Skeletal muscle tissue (tissue), 4 donors: ENCODE measurements around the gene SLX4IP. TPM values are rescaled to one million over a fixed set of nuclear protein-coding genes. Genes with fewer than 3 reads are reported as not detected.

ENCODE experiments used
- H3K27ac ChIP-seq: one replicate; pipeline ENCODE4 v1.7.0; 2013; ENCODE audit warnings: mild to moderate bottlenecking, low read depth, low read length, inconsistent platforms
- H3K27me3 ChIP-seq, 3 donors: one replicate each; pipeline ENCODE4 v1.7.0; 2013; ENCODE audit warnings: low read length in 3 of 3; ENCODE audit not compliant: control insufficient read depth in 3 of 3, insufficient read depth in 3 of 3
- H3K36me3 ChIP-seq, 3 donors: one replicate each; pipeline ENCODE4 v1.7.0; 2013; ENCODE audit warnings: low read length in 3 of 3; ENCODE audit not compliant: control insufficient read depth in 3 of 3, insufficient read depth in 3 of 3
- H3K4me1 ChIP-seq, 3 donors: one replicate each; pipeline ENCODE4 v1.7.0; 2013; ENCODE audit warnings: low read length in 3 of 3, mild to moderate bottlenecking in 3 of 3; ENCODE audit not compliant: control insufficient read depth in 3 of 3, insufficient read depth in 3 of 3
- H3K4me3 ChIP-seq, 3 donors: one replicate each; pipeline ENCODE4 v1.7.0; 2013; ENCODE audit warnings: low read length in 3 of 3
- H3K9ac ChIP-seq, 3 donors: one replicate each; pipeline ENCODE4 v1.7.0; 2013; ENCODE audit warnings: low read length in 3 of 3, mild to moderate bottlenecking in 3 of 3, moderate library complexity in 2 of 3, low read depth in 1 of 3
- H3K9me3 ChIP-seq, 3 donors: one replicate each; pipeline ENCODE4 v1.7.0; 2013; ENCODE audit warnings: low read length in 3 of 3; ENCODE audit not compliant: control insufficient read depth in 3 of 3
- total RNA-seq: library from RNA; depleted of rRNA; stranded (reverse); fragments of >200 nt; gene quantifications from one replicate; pipeline ENCODE4 v1.2.3, GENCODE V29; 2014
- donor health status: Osteomylitis.

Gene SLX4IP
- total RNA-seq, 1 donor from 2014 or later, result 4.2 TPM

GRCh38 chr20:10438217-10438616 lies 3.1 kb downstream of the SLX4IP start:
- H3K9me3 ChIP-seq, result no peaks in the 10 kb centered on the region
- H3K27me3 ChIP-seq, result no peaks in the 10 kb centered on the region
- no peak overlapping the region for H3K9ac ChIP-seq
- no peaks in the 10 kb centered on the region for H3K36me3 ChIP-seq
- peaks cover 2 to 10% (median 5%) of the 10 kb centered on the region in 3 donors for H3K4me1 ChIP-seq
- H3K27ac ChIP-seq, result no peak overlapping the region
- H3K4me3 ChIP-seq, result no peak overlapping the region

GRCh38 chr20:10443936-10444335 lies 8.8 kb downstream of the SLX4IP start:
- H3K9ac ChIP-seq, result no peak overlapping the region
- H3K9me3 ChIP-seq, result no peaks in the 10 kb centered on the region
- H3K4me1 ChIP-seq, result no peaks in the 10 kb centered on the region
- no peak overlapping the region for H3K4me3 ChIP-seq
- H3K27ac ChIP-seq, result no peak overlapping the region
- no peaks in the 10 kb centered on the region for H3K27me3 ChIP-seq
- H3K36me3 ChIP-seq, result no peaks in the 10 kb centered on the region

DNA sequence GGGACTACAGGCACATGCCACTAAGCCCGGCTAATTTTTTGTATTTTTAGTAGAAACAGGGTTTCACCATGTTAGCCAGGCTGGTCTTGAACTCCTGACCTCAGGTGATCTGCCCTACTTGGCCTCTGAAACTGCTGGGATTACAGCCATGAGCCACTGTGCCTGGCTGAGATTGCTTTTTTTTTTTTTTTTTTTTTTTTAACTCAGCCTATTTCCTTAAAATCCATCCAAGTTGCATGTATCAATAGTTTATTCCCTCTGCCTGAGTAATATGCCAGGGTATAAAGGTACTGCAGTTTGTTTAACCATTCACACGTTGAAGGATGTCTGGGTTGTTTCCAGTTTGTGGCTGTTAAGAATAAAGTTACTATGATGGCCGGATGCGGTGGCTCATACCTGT lies 10.7 kb downstream of the SLX4IP start:
- Histone ChIP-seq H3K9ac (no peak overlapping the region), H3K4me1 (no peaks in the 10 kb centered on the region), H3K27me3 (no peaks in the 10 kb centered on the region), H3K9me3 (no peaks in the 10 kb centered on the region), H3K4me3 (no peak overlapping the region), H3K27ac (no peak overlapping the region), H3K36me3 (no peaks in the 10 kb centered on the region)

DNA sequence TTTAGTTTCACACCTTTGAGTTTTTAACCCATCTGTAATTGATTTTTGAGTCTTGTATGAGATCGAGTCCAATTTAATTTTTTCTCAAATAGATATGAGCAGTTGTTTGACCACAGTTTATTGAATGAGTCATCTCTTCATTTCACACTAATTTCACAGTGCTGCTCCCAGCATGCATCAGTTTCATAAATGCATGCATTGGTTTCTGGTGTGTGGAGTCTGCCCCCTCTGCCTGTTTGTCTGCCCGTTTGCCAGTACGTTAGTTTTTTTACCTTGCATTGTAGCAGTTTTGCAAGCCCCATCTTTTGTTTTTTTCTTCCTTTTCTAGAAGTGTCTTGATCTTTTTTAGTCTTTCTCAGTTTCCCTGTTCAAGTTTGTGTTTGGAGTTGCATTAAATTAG lies 11.9 kb downstream of the SLX4IP start:
- H3K9me3 ChIP-seq, result no peaks in the 10 kb centered on the region
- no peaks in the 10 kb centered on the region for H3K27me3 ChIP-seq
- no peaks in the 10 kb centered on the region for H3K36me3 ChIP-seq
- no peak overlapping the region for H3K27ac ChIP-seq
- H3K4me1 ChIP-seq, result no peaks in the 10 kb centered on the region
- H3K4me3 ChIP-seq, result no peak overlapping the region
- no peak overlapping the region for H3K9ac ChIP-seq

DNA sequence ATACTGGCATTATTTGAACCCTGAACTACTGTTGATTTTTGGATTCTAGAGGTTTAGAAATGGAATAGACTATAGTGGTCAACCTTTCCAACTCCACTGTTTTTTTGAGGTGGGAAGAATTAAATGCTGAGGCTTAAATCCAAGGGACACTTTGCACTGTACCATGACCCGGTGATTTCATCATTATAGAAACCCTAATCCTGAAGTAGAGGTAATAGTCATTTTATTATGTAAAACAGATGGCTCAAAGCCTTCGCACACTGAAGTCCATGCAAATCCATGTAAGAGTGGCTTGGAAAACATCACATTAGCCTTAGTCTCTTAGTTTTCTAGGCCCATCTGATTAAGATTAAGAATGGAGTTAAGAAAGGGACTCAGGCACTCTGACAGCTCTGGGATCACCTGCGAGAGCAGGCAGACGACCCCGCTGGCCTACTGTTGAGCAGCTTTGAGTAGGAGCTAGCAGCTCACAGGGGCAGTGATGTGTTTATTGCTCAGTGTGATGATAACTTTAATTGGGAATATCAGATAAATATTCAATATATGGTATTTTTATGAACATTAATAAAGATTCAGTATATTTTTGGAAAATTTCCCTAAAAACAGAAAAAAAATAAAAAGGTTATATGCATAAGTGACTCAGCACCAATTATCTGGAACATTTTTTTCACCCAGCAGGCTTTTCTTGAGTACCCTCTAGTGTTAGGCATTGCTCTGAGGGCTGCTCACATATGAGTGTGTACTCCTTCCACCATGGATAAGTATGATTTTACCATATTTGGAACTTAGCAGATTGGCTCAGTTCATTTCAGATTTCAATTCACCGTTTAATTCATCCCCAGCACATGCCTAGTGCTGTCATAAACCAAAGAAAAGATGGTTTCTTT lies 13.4 kb downstream of the SLX4IP start:
- Histone ChIP-seq H3K27ac (no peak overlapping the region), H3K9me3 (no peaks in the 10 kb centered on the region), H3K4me3 (no peak overlapping the region), H3K4me1 (no peaks in the 10 kb centered on the region), H3K9ac (no peak overlapping the region), H3K36me3 (no peaks in the 10 kb centered on the region), H3K27me3 (no peaks in the 10 kb centered on the region)

DNA sequence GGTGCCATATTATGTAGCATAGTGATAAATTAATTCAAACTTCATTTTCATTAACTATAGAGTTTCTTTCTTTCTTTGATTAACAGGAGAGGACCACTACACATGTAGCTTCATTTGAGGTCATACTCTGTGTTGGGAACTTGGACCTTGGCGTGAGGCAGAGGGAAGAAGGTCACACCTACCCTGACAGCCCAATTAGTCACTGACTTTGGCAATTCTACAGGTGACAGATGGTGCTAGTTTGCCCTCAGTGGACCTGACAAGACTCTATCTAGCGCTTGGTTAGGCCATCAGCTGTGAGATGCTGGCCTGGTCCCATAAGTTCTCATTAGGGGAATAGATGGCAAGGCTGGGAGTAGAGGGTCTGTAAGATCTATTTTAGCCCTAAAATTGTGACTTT lies 14.2 kb downstream of the SLX4IP start:
- no peak overlapping the region for H3K9ac ChIP-seq
- H3K4me1 ChIP-seq, result no peaks in the 10 kb centered on the region
- no peaks in the 10 kb centered on the region for H3K36me3 ChIP-seq
- H3K27me3 ChIP-seq, result no peaks in the 10 kb centered on the region
- no peaks in the 10 kb centered on the region for H3K9me3 ChIP-seq
- no peak overlapping the region for H3K4me3 ChIP-seq
- H3K27ac ChIP-seq, result no peak overlapping the region

DNA sequence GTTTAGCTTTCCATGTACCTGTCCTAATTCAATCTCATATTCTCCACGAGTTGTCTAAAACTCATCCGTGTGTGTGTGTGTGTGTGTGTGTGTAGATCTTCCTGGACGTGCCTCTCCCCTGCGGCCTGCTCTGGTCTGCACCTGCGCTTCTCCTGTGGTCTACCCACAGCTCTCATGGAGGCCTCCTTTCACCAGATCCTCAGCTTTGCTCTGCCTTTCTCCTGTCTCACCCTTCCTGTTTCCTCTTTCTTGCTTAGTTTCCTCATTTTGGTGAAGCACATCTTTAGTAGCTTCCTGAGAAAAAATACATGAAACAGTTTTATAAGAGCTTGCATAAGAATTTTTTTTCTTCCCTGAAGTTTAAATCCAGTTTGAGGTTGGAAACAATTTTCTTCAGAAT lies 18.1 kb downstream of the SLX4IP start:
- H3K4me3 ChIP-seq, result no peak overlapping the region
- no peaks in the 10 kb centered on the region for H3K36me3 ChIP-seq
- H3K27me3 ChIP-seq, result no peaks in the 10 kb centered on the region
- H3K27ac ChIP-seq, result peak overlapping the region; percentile 9
- no peak overlapping the region for H3K9ac ChIP-seq
- no peaks in the 10 kb centered on the region for H3K4me1 ChIP-seq
- no peaks in the 10 kb centered on the region for H3K9me3 ChIP-seq

DNA sequence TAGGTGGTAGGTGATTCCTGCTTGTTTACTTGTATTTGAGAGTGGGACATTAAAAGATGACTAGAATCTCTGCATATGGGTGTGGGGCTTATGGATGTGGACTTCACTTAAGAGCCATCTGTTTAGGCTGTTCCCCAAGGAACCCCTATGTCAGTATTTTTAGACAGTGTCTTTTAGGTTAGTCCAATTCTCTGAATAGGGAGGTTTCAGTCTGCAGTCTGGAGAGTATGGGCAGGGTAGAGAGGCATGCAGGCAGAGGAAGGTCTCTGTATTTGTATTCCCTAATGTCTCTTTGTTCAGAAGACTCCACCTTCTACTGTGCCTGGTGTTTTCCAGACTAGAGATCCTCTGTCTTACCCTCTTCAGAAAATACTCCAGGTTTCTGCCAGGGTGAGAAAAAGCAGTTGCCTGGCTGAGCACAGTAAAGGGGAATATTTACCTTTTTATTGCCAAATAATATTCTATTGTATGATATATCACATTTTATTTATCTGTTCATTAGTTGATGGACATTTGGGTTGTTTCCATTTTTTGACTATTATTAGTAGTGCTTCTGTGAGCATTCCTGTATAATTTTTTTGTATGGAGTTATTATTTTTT lies 19.1 kb downstream of the SLX4IP start:
- Histone ChIP-seq H3K4me3 (no peak overlapping the region), H3K27ac (peak overlapping the region; percentile 9), H3K4me1 (no peaks in the 10 kb centered on the region), H3K36me3 (no peaks in the 10 kb centered on the region), H3K9me3 (no peaks in the 10 kb centered on the region), H3K27me3 (no peaks in the 10 kb centered on the region), H3K9ac (no peak overlapping the region)

- H3K9ac ChIP-seq, result no peak overlapping the region
- H3K4me3 ChIP-seq, result no peak overlapping the region
- H3K4me1 ChIP-seq, result no peaks in the 10 kb centered on the region
- H3K27ac ChIP-seq, result no peak overlapping the region
- H3K9me3 ChIP-seq, result no peaks in the 10 kb centered on the region
- H3K27me3 ChIP-seq, result no peaks in the 10 kb centered on the region
- H3K36me3 ChIP-seq, result peaks cover 0 to 2% (median 0%) of the 10 kb centered on the region in 3 donors
Observed at GRCh38 chr20:10461495-10461894, 26.4 kb downstream of the SLX4IP start.

- H3K27ac ChIP-seq, result no peak overlapping the region
- H3K9me3 ChIP-seq, result no peaks in the 10 kb centered on the region
- peaks cover 0 to 2% (median 0%) of the 10 kb centered on the region in 3 donors for H3K36me3 ChIP-seq
- no peak overlapping the region for H3K9ac ChIP-seq
- no peak overlapping the region for H3K4me3 ChIP-seq
- no peaks in the 10 kb centered on the region for H3K4me1 ChIP-seq
- no peaks in the 10 kb centered on the region for H3K27me3 ChIP-seq
Observed at GRCh38 chr20:10462516-10462915, 27.4 kb downstream of the SLX4IP start.
